Measurements from ENCODE around the gene SSU72.

DNA sequence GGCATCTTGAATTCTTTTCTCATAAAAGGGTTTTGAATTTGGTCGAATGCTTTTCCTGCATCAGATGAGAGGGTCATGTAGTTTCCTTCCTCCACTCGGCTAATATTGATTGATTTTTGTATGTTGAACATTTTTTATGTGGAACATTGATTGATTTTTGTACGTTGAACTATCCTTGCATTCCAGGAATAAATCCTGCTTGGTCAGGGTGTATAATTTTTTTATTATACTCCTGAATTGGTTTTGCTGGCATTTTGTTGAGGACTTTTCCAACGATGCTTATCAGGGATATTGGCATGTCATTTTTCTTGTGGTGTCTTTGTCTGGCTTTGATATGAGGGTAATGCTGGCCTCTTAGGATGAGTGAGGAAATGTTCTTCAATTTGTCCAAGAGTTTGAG, 42.7 kb downstream of the SSU72 start:
- TF ChIP-seq, protein P1, sequence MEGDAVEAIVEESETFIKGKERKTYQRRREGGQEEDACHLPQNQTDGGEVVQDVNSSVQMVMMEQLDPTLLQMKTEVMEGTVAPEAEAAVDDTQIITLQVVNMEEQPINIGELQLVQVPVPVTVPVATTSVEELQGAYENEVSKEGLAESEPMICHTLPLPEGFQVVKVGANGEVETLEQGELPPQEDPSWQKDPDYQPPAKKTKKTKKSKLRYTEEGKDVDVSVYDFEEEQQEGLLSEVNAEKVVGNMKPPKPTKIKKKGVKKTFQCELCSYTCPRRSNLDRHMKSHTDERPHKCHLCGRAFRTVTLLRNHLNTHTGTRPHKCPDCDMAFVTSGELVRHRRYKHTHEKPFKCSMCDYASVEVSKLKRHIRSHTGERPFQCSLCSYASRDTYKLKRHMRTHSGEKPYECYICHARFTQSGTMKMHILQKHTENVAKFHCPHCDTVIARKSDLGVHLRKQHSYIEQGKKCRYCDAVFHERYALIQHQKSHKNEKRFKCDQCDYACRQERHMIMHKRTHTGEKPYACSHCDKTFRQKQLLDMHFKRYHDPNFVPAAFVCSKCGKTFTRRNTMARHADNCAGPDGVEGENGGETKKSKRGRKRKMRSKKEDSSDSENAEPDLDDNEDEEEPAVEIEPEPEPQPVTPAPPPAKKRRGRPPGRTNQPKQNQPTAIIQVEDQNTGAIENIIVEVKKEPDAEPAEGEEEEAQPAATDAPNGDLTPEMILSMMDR (IDR thresholded peaks at IDR 0.05): no peak
- TF ChIP-seq POLR2A (IDR thresholded peaks at IDR 0.05) (no peak), POLR2AphosphoS5 (IDR thresholded peaks at IDR 0.05) (no peak), EP300 (IDR thresholded peaks at IDR 0.05) (no peak)
